HepG2 (cell line): ENCODE results near the gene TNFRSF9. TPM values are rescaled to one million over a fixed set of nuclear protein-coding genes. Genes with fewer than 3 reads are reported as not detected.

ENCODE experiments used
- CCDC6 ChIP-seq: sonication (generic); formaldehyde crosslinking; IDR thresholded peaks from 2 replicates; pipeline ENCODE4 v1.8.1; 2022; ENCODE audit warnings: mild to moderate bottlenecking, missing genetic modification reagents, moderate library complexity
- ETV5 ChIP-seq: IDR thresholded peaks from 2 replicates; pipeline ENCODE4 v1.6.1; 2018; ENCODE audit warnings: missing biosample characterization, missing genetic modification reagents, inconsistent platforms, borderline replicate concordance
- FOSL2 ChIP-seq: sonication (generic); formaldehyde crosslinking; IDR thresholded peaks from 2 replicates; pipeline ENCODE4 v1.4.0; 2020; ENCODE audit warnings: missing genetic modification reagents
- GATAD2A ChIP-seq: IDR thresholded peaks from 2 replicates; pipeline ENCODE4 v1.6.1; 2016
- MBNL3 ChIP-seq: fragments of 250-450 bp; sonication (Bioruptor Pico); conservative IDR thresholded peaks from 2 replicates; pipeline ENCODE4 v1.8.0; 2022; ENCODE audit warnings: mild to moderate bottlenecking, inconsistent platforms
- MXI1 ChIP-seq: IDR thresholded peaks from 3 replicates; pipeline ENCODE4 v1.6.1; 2012; ENCODE audit warnings: low read depth, low read length, inconsistent platforms, borderline replicate concordance
- NCOA2 ChIP-seq: sonication (generic); formaldehyde crosslinking; IDR thresholded peaks from 2 replicates; pipeline ENCODE4 v1.8.0; 2022; ENCODE audit warnings: inconsistent platforms
- PHB2 ChIP-seq: fragments of 450-650 bp; IDR thresholded peaks from 2 replicates; pipeline ENCODE4 v1.6.1; 2018; ENCODE audit not compliant: partially characterized antibody
- PHF5A ChIP-seq: IDR thresholded peaks from one replicate; pipeline ENCODE4 v1.6.1; 2018; ENCODE audit warnings: low read depth, missing genetic modification reagents; ENCODE audit not compliant: unreplicated experiment
- RAD51 ChIP-seq: fragments of 450-650 bp; IDR thresholded peaks from 2 replicates; pipeline ENCODE4 v1.6.1; 2016; ENCODE audit warnings: borderline replicate concordance
- REPIN1 ChIP-seq: sonication (generic); formaldehyde crosslinking; IDR thresholded peaks from 2 replicates; pipeline ENCODE4 v1.8.0; 2022; ENCODE audit warnings: missing genetic modification reagents, low read depth, mild to moderate bottlenecking, borderline replicate concordance
- RNF219 ChIP-seq: sonication (generic); formaldehyde crosslinking; IDR thresholded peaks from 2 replicates; pipeline ENCODE4 v1.5.0; 2020; ENCODE audit warnings: mild to moderate bottlenecking, missing genetic modification reagents
- SALL1 ChIP-seq: sonication (generic); formaldehyde crosslinking; IDR thresholded peaks from 2 replicates; pipeline ENCODE4 v1.8.0; 2022; ENCODE audit warnings: mild to moderate bottlenecking, missing genetic modification reagents
- SP140L ChIP-seq: sonication (generic); formaldehyde crosslinking; IDR thresholded peaks from 2 replicates; pipeline ENCODE4 v1.4.0; 2020; ENCODE audit warnings: missing genetic modification reagents, borderline replicate concordance
- SRY ChIP-seq: sonication (generic); formaldehyde crosslinking; IDR thresholded peaks from 2 replicates; pipeline ENCODE4 v1.8.0; 2022; ENCODE audit warnings: mild to moderate bottlenecking, missing genetic modification reagents
- TFAP4 ChIP-seq: sonication (generic); IDR thresholded peaks from 2 replicates; pipeline ENCODE4 v1.6.1; 2016; ENCODE audit warnings: low read depth, borderline replicate concordance
- TGIF2 ChIP-seq: IDR thresholded peaks from 2 replicates; pipeline ENCODE4 v1.6.1; 2016; ENCODE audit warnings: control low read depth, missing compliant biosample characterization
- THYN1 ChIP-seq: sonication (generic); formaldehyde crosslinking; IDR thresholded peaks from 2 replicates; pipeline ENCODE4 v1.8.1; 2023; ENCODE audit warnings: low read depth, mild to moderate bottlenecking, moderate library complexity, missing genetic modification reagents, borderline replicate concordance
- ZBTB26 ChIP-seq: IDR thresholded peaks from 2 replicates; pipeline ENCODE4 v1.6.1; 2016; ENCODE audit warnings: missing compliant biosample characterization, missing genetic modification reagents, borderline replicate concordance
- ZFP37 ChIP-seq: sonication (generic); formaldehyde crosslinking; IDR thresholded peaks from 2 replicates; pipeline ENCODE4 v1.4.0; 2020; ENCODE audit warnings: missing genetic modification reagents, borderline replicate concordance
- ZNF296 ChIP-seq: sonication (generic); formaldehyde crosslinking; conservative IDR thresholded peaks from 2 replicates; pipeline ENCODE4 v1.5.0; 2020; ENCODE audit warnings: mild to moderate bottlenecking, missing genetic modification reagents
- ZNF414 ChIP-seq: sonication (generic); formaldehyde crosslinking; IDR thresholded peaks from 2 replicates; pipeline ENCODE4 v1.5.0; 2020; ENCODE audit warnings: missing genetic modification reagents
- ZNF441 ChIP-seq: sonication (generic); formaldehyde crosslinking; IDR thresholded peaks from 2 replicates; pipeline ENCODE4 v1.7.0; 2021; ENCODE audit warnings: missing genetic modification reagents, borderline replicate concordance
- ZNF564 ChIP-seq: sonication (generic); formaldehyde crosslinking; IDR thresholded peaks from 2 replicates; pipeline ENCODE4 v1.8.1; 2023; ENCODE audit warnings: mild to moderate bottlenecking, missing genetic modification reagents
- ZNF746 ChIP-seq: sonication (generic); formaldehyde crosslinking; IDR thresholded peaks from 2 replicates; pipeline ENCODE4 v1.8.0; 2022; ENCODE audit warnings: mild to moderate bottlenecking, missing genetic modification reagents
- ZNF773 ChIP-seq: sonication (generic); formaldehyde crosslinking; IDR thresholded peaks from 2 replicates; pipeline ENCODE4 v1.4.0; 2020; ENCODE audit warnings: missing genetic modification reagents, borderline replicate concordance
- ZNF780A ChIP-seq: sonication (generic); formaldehyde crosslinking; IDR thresholded peaks from 2 replicates; pipeline ENCODE4 v1.8.0; 2022; ENCODE audit warnings: mild to moderate bottlenecking, missing genetic modification reagents, moderate library complexity
- polyA plus RNA-seq, 8 experiments: library from polyadenylated mRNA; depleted of rRNA in 3 of 8; stranded (reverse) in 7 of 8; unstranded in 1 of 8; fragments of >200 nt; fragmentation: Illumina TruSeq in 4 of 8; extraction: Trizol in 4 of 8; gene quantifications; 2 replicates each; pipeline versions ENCODE4 v1.2.1 to v1.2.3, GENCODE V29; 2011 to 2016; ENCODE audit warnings: low read depth in 4 of 8, missing spikeins in 1 of 8, mixed read lengths in 1 of 8; ENCODE audit not compliant: insufficient read depth in 1 of 8
- total RNA-seq, 5 experiments: library from RNA; depleted of rRNA; stranded (reverse); fragments of >200 nt; fragmentation: Illumina TruSeq; extraction: Trizol; gene quantifications; 2 replicates each; pipeline ENCODE4 v1.2.3, GENCODE V29; 2016; ENCODE audit warnings: low read depth in 1 of 5

Gene TNFRSF9
- total and polyA plus RNA-seq, 2 of the 13 experiments (the other 11 are each of a cell fraction or from before 2014, with no cell fraction given): 0.07 TPM; not detected in 1

- TF ChIP-seq TFAP4: peak; percentile 79; the same call in 1 of the 2 replicates
- no peak for TF ChIP-seq RNF219 (CRISPR knock-in tag)
- no peak for TF ChIP-seq PHB2
- no peak for TF ChIP-seq ZNF746
- TF ChIP-seq REPIN1 (CRISPR knock-in tag): peak; percentile 69; the same call in 1 of the 2 replicates
- peak; percentile 41; the same call in 1 of the 2 replicates for TF ChIP-seq NCOA2 (CRISPR knock-in tag)
- TF ChIP-seq ZNF564: no peak
- 0 out of 2 replicates have a peak, but pooled peaks have one; percentile 39 for TF ChIP-seq ZFP37 (CRISPR knock-in tag)
- TF ChIP-seq FOSL2: peak; percentile 45
- TF ChIP-seq SP140L: no peak
- TF ChIP-seq ZNF441 (CRISPR knock-in tag): no peak
- no peak for TF ChIP-seq MBNL3 (CRISPR knock-in tag)
- TF ChIP-seq SALL1: peak; percentile 73
- no peak for TF ChIP-seq THYN1
- TF ChIP-seq RAD51: no peak
- no peak for TF ChIP-seq SRY (CRISPR knock-in tag)
- no peak for TF ChIP-seq TGIF2 (CRISPR knock-in tag)
- no peak for TF ChIP-seq ZNF296 (CRISPR knock-in tag)
- TF ChIP-seq ZBTB26 (CRISPR knock-in tag): peak; percentile 45; the same call in 1 of the 2 replicates
- TF ChIP-seq MXI1: peak; percentile 27; the same call in 1 of the 3 replicates
- no peak for TF ChIP-seq CCDC6 (CRISPR knock-in tag)
- peak; percentile 75 for TF ChIP-seq GATAD2A (CRISPR knock-in tag)
- TF ChIP-seq ZNF780A (CRISPR knock-in tag): no peak
- TF ChIP-seq PHF5A (CRISPR knock-in tag): peak; percentile 39
- TF ChIP-seq ZNF414: 0 out of 2 replicates have a peak, but pooled peaks have one; percentile 36
- TF ChIP-seq ETV5 (CRISPR knock-in tag): peak; percentile 49; the same call in 1 of the 2 replicates
- TF ChIP-seq ZNF773 (CRISPR knock-in tag): no peak
Observed at GRCh38 chr1:7975212-7975865, 34.7 kb upstream of the TNFRSF9 start (continued).
